IMR-90 (cell line): Measurements from ENCODE around the gene BMX.

ENCODE experiments used
- MXI1 ChIP-seq: IDR thresholded peaks from 2 replicates; pipeline ENCODE4 v1.6.1; 2012; ENCODE audit warnings: low read depth, mild to moderate bottlenecking, low read length, moderate library complexity, borderline replicate concordance
- POLR2A ChIP-seq: IDR thresholded peaks from 2 replicates; pipeline ENCODE4 v1.6.1; 2012; ENCODE audit warnings: mild to moderate bottlenecking, low read depth, low read length
- SMC3 ChIP-seq: fragments of 150-350 bp; IDR thresholded peaks from 2 replicates; pipeline ENCODE4 v1.6.1; 2016; ENCODE audit warnings: low read depth, mild to moderate bottlenecking, antibody characterized with exemption, low read length, moderate library complexity
- TF ChIP-seq, protein P1 (sequence below): conservative IDR thresholded peaks from 2 replicates; pipeline ENCODE4 v1.5.1; 2012; ENCODE audit warnings: mild to moderate bottlenecking, low read depth, low read length, improper control_type of control experiment
- TF ChIP-seq, protein P2 (sequence below): fragments of 150-350 bp; IDR thresholded peaks from 2 replicates; pipeline ENCODE4 v1.6.1; 2017; ENCODE audit warnings: mild to moderate bottlenecking, antibody characterized with exemption, low read length, low read depth

DNA sequence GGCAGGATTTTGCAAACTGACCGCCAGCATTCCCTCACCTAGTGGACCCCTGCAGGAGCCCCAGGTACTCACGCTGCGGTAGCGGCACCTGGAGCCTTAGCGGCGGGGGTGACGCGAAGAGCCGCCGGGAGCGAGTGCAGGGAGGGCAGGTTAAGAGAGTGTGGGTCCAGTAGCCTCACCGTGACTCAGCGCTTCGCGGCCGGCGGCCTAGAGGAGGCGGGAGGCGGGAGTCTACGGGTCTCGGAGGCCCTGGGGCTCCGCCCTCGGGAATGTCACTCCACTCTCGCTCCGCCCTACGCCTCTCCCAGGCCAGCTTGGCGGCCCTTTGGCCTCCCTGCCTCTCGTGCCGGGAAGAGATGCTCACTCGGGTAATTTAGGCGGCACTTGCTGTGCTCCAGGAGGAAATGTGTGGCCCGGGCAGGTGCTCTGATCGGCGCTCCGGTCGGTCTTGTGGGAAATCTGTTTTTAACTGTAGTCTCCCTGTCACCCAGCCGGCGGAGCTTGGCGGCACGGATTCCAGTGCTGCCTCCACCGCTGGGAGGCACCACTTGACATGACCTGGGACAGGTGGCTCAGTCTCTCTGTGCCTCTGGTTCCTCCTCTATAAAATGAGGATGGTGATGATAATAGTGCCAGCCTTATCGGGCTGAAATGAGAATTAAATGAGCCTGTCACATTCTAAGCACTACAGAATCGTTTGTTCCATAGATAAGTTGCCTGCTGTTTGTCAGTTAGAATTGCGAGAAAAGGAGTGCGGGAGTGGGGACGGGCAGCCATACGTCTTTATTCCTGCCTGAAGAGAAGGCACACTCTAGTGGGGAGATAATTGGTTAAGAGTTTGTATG lies 7.3 kb upstream of the BMX start, which contains the start of gene PIR:
- TF ChIP-seq, protein P1, sequence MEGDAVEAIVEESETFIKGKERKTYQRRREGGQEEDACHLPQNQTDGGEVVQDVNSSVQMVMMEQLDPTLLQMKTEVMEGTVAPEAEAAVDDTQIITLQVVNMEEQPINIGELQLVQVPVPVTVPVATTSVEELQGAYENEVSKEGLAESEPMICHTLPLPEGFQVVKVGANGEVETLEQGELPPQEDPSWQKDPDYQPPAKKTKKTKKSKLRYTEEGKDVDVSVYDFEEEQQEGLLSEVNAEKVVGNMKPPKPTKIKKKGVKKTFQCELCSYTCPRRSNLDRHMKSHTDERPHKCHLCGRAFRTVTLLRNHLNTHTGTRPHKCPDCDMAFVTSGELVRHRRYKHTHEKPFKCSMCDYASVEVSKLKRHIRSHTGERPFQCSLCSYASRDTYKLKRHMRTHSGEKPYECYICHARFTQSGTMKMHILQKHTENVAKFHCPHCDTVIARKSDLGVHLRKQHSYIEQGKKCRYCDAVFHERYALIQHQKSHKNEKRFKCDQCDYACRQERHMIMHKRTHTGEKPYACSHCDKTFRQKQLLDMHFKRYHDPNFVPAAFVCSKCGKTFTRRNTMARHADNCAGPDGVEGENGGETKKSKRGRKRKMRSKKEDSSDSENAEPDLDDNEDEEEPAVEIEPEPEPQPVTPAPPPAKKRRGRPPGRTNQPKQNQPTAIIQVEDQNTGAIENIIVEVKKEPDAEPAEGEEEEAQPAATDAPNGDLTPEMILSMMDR: 0 out of 2 replicates have a peak, but pooled peaks have one; percentile 27
- TF ChIP-seq SMC3: no peak
- TF ChIP-seq POLR2A: no peak; the same call in 1 of the 2 replicates
- TF ChIP-seq, protein P2, sequence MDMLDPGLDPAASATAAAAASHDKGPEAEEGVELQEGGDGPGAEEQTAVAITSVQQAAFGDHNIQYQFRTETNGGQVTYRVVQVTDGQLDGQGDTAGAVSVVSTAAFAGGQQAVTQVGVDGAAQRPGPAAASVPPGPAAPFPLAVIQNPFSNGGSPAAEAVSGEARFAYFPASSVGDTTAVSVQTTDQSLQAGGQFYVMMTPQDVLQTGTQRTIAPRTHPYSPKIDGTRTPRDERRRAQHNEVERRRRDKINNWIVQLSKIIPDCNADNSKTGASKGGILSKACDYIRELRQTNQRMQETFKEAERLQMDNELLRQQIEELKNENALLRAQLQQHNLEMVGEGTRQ: 0 out of 2 replicates have a peak, but pooled peaks have one; percentile 3
- no peak for TF ChIP-seq MXI1
